ENCODE data around the gene SIL1. TPM values are rescaled to one million over a fixed set of nuclear protein-coding genes. Genes with fewer than 3 reads are reported as not detected.

Gene SIL1
- total and polyA plus RNA-seq, 8 donors: 22.2 to 83.6 (median 33.4) TPM

DNA sequence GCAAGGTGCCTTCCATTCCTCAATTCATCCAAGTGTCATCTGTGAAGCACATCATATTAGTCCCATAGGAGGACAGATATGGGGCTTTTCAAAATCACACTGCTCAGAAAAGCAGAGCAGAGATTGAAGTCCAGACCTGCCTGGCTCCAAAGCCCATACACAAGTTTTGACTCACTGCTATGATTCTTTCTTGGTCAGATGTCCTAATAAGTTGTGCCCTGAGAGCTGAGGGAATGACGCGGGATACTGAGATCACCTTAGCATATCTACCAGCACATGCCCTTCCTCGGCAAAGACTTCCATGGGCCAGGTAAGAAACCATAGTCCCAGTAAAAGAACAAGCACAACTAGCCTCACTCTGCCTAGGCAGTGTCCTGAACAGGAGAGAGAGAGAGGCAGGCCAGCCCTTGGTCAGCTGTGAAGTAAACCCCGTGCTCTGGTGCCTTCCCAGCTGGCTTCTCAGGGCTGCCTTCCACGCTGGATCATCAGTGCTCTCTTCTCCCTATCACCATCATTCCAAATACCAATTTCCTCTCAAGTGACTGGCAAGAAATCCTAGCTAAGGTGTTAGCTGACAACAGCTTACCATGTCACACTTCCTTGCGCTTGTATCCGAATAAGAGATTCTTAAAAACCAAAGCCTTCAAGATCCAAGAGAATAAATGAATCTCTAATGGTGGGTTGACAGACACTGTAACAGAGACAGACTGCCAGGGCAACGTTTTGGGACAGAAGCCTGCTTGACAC lies 73.2 kb downstream of the SIL1 start:
- DNase-seq: no peak
- Histone ChIP-seq H3K36me3 (peaks cover 8 to 51% (median 43%) of the 10 kb centered on the region in 4 donors), H3K27me3 (no peaks in the 10 kb centered on the region), H3K4me1 (peaks cover 0 to 22% (median 3%) of the 10 kb centered on the region in 4 donors), H3K27ac (peak overlapping the region in 2 of 5 donors; percentile 52 to 66), H3K4me3 (no peak overlapping the region), H3K9me3 (no peaks in the 10 kb centered on the region)
- intact Hi-C loops (cut with DNase I; ENCODE audit: low total_unique reads): no loop called here
- 80 to 87% (median 85%) methylated on average over 8 of the region's 8 CpGs for WGBS, 5 donors
- TF ChIP-seq POLR2A (IDR thresholded peaks at IDR 0.05): no peak
- TF ChIP-seq POLR2AphosphoS5 (IDR thresholded peaks at IDR 0.05): no peak
- TF ChIP-seq, protein P1, sequence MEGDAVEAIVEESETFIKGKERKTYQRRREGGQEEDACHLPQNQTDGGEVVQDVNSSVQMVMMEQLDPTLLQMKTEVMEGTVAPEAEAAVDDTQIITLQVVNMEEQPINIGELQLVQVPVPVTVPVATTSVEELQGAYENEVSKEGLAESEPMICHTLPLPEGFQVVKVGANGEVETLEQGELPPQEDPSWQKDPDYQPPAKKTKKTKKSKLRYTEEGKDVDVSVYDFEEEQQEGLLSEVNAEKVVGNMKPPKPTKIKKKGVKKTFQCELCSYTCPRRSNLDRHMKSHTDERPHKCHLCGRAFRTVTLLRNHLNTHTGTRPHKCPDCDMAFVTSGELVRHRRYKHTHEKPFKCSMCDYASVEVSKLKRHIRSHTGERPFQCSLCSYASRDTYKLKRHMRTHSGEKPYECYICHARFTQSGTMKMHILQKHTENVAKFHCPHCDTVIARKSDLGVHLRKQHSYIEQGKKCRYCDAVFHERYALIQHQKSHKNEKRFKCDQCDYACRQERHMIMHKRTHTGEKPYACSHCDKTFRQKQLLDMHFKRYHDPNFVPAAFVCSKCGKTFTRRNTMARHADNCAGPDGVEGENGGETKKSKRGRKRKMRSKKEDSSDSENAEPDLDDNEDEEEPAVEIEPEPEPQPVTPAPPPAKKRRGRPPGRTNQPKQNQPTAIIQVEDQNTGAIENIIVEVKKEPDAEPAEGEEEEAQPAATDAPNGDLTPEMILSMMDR (IDR thresholded peaks at IDR 0.05): no peak
- no peak for TF ChIP-seq EP300 (IDR thresholded peaks at IDR 0.05)

DNA sequence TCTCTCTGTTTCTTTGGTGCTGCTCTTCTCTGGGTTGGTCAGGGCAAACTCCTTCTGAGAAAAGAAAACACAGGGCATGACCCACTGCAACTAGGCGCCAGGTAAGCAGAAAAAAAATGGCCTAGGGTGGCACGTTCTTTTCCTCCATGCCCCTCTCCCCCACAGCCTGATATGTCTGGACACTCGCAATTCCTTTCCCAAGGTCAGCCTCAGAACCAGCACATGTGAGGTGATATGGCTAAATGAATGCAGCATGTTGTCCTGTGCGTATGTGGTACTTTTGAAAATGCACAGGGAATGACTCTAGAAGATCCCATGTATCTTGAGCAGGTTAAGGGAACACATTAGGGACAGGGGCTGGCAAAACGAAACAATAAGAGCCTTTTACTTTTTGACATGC lies 77.0 kb downstream of the SIL1 start:
- no peaks in the 10 kb centered on the region for H3K27me3 ChIP-seq
- 79 to 92% (median 83%) methylated on average over 5 of the region's 5 CpGs for WGBS, 5 donors
- H3K9me3 ChIP-seq: no peaks in the 10 kb centered on the region
- no peak for DNase-seq
- H3K36me3 ChIP-seq: peaks cover 12 to 76% (median 71%) of the 10 kb centered on the region in 4 donors
- no peak overlapping the region for H3K4me3 ChIP-seq
- intact Hi-C loops (cut with DNase I; ENCODE audit: low total_unique reads): no loop called here
- TF ChIP-seq POLR2AphosphoS5 (IDR thresholded peaks at IDR 0.05) (no peak), EP300 (IDR thresholded peaks at IDR 0.05) (no peak)
- TF ChIP-seq, protein P1 (IDR thresholded peaks at IDR 0.05): no peak
- H3K4me1 ChIP-seq: peaks cover 0 to 26% (median 0%) of the 10 kb centered on the region in 4 donors
- H3K27ac ChIP-seq: no peak overlapping the region

DNA sequence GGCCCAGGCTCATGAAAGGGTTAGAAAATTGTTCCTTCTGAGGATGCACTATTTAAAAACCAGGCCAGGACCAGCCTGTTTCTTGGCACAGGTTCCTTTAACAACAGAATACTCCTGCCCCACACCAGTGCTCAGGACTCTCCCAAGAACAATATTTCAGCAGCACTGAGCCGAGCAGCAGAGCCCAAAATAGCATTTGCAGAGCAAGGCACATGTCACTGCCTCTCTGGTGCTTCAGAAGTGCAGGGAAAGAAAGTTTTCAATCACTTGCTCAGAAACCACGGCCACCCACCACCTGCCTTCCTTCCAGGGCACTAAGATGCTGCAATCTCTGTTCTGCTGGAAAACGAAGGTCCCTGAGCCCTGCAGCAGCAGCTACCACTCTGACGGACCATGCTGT lies 77.6 kb downstream of the SIL1 start:
- DNase-seq: no peak
- Histone ChIP-seq H3K4me3 (no peak overlapping the region), H3K9me3 (no peaks in the 10 kb centered on the region), H3K4me1 (peaks cover 0 to 26% (median 0%) of the 10 kb centered on the region in 4 donors), H3K36me3 (peaks cover 12 to 76% (median 69%) of the 10 kb centered on the region in 4 donors), H3K27ac (no peak overlapping the region), H3K27me3 (no peaks in the 10 kb centered on the region)
- intact Hi-C loops (cut with DNase I; ENCODE audit: low total_unique reads): no loop called here
- TF ChIP-seq, protein P1 (IDR thresholded peaks at IDR 0.05): no peak
- TF ChIP-seq POLR2A (IDR thresholded peaks at IDR 0.05) (no peak), EP300 (IDR thresholded peaks at IDR 0.05) (no peak), POLR2AphosphoS5 (IDR thresholded peaks at IDR 0.05) (no peak)
- 84 to 91% (median 89%) methylated on average over 3 to 4 of the region's 4 CpGs for WGBS, 5 donors

DNA sequence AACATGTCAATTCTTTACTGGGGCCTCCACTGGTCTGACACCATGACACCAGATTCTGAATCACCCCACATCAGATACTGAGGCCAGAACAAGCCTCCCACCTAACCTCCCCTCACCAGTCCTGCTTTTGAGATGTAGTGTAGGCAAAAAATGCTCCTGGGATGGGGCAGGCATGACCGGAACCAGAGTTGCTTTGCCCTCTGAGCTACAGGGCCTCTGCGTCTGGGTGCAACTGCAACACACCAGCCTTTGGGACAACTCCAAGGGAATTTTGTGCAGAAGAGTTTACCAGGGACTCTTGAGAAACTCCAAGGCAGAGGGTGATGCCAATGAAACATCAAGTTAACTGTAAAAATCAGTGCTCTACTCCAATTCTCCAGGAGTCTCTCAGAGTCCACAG lies 79.4 kb downstream of the SIL1 start:
- Histone ChIP-seq H3K36me3 (peaks cover 12 to 68% (median 66%) of the 10 kb centered on the region in 4 donors), H3K27ac (no peak overlapping the region), H3K27me3 (no peaks in the 10 kb centered on the region), H3K9me3 (no peaks in the 10 kb centered on the region), H3K4me1 (peaks cover 0 to 26% (median 0%) of the 10 kb centered on the region in 4 donors), H3K4me3 (no peak overlapping the region)
- WGBS, 5 donors: 92 to 100% (median 97%) methylated on average over 2 of the region's 2 CpGs
- DNase-seq: no peak
- intact Hi-C loops (cut with DNase I; ENCODE audit: low total_unique reads): no loop called here
- TF ChIP-seq POLR2A (IDR thresholded peaks at IDR 0.05) (no peak), EP300 (IDR thresholded peaks at IDR 0.05) (no peak), POLR2AphosphoS5 (IDR thresholded peaks at IDR 0.05) (no peak)
- TF ChIP-seq, protein P1 (IDR thresholded peaks at IDR 0.05): no peak
